Measurements from ENCODE around the gene EXOC1L.

Gene EXOC1L

DNA sequence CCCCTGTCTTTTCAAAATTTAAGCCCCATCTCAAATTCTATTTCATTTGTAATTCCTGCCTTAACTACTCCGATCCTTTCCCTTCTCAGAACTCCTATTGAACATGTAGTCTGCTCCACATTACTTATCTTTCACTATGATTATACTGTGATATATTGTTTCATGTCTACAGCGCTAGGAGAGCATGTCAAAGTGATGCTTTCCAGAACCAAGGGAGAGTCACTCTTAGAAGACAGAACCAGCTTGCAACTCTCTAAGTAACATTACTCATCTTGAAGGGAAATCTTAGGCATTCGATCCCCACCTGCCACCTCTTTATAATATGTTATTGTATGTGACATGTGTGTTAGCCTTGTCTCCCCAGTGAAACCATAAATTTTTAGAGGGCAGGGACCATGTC, 10.5 kb downstream of the EXOC1L start:
- Histone ChIP-seq H3K79me2 (ENCODE audit: low read length) (no peaks in the 10 kb centered on the region), H2AFZ (ENCODE audit: low read depth, low read length) (no peak overlapping the region), H3K36me3 (replicated peaks; ENCODE audit: low read depth, low read length) (no peaks in the 10 kb centered on the region), H3K4me3 (ENCODE audit: low read length) (no peak overlapping the region), H3K27ac (ENCODE audit: low read length) (no peak overlapping the region), H3K4me2 (ENCODE audit: low read length) (no peak overlapping the region), H3K4me1 (ENCODE audit: low read length) (no peaks in the 10 kb centered on the region), H3K9me3 (ENCODE audit: insufficient read depth, low read length) (no peaks in the 10 kb centered on the region), H3K9ac (ENCODE audit: low read length) (no peak overlapping the region), H3K27me3 (ENCODE audit: low read depth, low read length) (peaks cover 4% of the 10 kb centered on the region; the same call in 1 of the 2 replicates), H4K20me1 (ENCODE audit: insufficient read depth, low read length) (no peaks in the 10 kb centered on the region)
- TF ChIP-seq, protein P1, sequence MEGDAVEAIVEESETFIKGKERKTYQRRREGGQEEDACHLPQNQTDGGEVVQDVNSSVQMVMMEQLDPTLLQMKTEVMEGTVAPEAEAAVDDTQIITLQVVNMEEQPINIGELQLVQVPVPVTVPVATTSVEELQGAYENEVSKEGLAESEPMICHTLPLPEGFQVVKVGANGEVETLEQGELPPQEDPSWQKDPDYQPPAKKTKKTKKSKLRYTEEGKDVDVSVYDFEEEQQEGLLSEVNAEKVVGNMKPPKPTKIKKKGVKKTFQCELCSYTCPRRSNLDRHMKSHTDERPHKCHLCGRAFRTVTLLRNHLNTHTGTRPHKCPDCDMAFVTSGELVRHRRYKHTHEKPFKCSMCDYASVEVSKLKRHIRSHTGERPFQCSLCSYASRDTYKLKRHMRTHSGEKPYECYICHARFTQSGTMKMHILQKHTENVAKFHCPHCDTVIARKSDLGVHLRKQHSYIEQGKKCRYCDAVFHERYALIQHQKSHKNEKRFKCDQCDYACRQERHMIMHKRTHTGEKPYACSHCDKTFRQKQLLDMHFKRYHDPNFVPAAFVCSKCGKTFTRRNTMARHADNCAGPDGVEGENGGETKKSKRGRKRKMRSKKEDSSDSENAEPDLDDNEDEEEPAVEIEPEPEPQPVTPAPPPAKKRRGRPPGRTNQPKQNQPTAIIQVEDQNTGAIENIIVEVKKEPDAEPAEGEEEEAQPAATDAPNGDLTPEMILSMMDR (IDR thresholded peaks at IDR 0.05; ENCODE audit: low read depth, low read length): no peak
- TF ChIP-seq EZH2phosphoT487 (IDR thresholded peaks at IDR 0.05; ENCODE audit: low read depth): no peak

DNA sequence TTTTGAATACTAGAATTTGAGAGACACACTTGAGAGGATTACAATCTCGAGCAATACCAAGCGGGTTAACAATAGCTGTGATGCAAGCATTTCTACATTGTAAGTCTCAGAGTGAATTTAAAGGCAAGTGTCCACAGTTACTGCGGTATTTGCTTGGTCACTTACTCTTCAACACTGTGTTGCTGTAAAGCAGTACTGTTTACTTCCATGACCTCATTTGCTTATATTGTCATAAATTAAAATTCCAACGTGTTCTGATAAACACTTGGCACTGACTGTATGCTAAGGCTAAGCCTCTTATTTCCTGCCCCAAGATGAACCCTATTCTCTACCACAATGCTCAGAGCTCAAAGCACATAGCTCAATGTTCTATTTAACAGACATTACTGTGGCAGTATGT, 11.1 kb downstream of the EXOC1L start:
- Histone ChIP-seq H4K20me1 (ENCODE audit: insufficient read depth, low read length) (no peaks in the 10 kb centered on the region), H3K9me3 (ENCODE audit: insufficient read depth, low read length) (no peaks in the 10 kb centered on the region), H2AFZ (ENCODE audit: low read depth, low read length) (no peak overlapping the region), H3K36me3 (replicated peaks; ENCODE audit: low read depth, low read length) (no peaks in the 10 kb centered on the region), H3K4me2 (ENCODE audit: low read length) (no peak overlapping the region), H3K4me1 (ENCODE audit: low read length) (no peaks in the 10 kb centered on the region), H3K27ac (ENCODE audit: low read length) (no peak overlapping the region), H3K9ac (ENCODE audit: low read length) (no peak overlapping the region), H3K4me3 (ENCODE audit: low read length) (no peak overlapping the region), H3K79me2 (ENCODE audit: low read length) (no peaks in the 10 kb centered on the region), H3K27me3 (ENCODE audit: low read depth, low read length) (peaks cover 4% of the 10 kb centered on the region; the same call in 1 of the 2 replicates)
- TF ChIP-seq EZH2phosphoT487 (IDR thresholded peaks at IDR 0.05; ENCODE audit: low read depth): no peak
- TF ChIP-seq, protein P1 (IDR thresholded peaks at IDR 0.05; ENCODE audit: low read depth, low read length): no peak

DNA sequence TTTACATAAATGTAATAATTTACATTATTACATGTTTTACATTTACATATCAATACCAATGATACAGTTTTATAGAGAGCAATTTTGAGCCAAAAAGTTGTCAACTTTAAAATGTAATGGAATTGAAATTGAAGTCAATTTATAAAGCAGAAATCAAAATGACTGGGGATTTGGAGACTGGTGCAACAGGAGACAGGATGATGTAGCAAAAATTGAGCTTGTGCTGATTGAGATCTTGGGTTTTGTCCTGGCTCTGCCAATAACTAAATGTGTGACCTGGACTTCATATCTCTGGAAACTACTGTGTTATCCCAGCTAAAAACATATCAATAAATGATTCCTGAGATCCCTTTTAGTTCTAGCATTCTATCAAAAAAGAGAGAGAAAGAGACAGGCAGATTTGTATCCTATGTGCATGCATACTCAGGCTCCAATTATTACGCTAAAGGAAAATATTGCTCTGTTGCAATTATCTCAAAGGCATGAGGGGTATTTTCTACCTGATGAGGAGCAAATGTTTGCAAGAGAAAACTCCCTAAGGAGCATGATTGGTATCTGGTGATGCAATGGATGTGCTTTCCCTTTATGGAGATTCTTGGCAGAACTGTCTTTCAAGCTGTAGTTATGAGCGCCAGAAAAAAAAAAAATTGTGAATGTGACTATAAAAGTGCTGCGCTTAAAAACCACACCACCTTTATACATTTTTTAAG, 14.7 kb downstream of the EXOC1L start:
- Histone ChIP-seq H3K4me1 (ENCODE audit: low read length) (no peaks in the 10 kb centered on the region), H3K79me2 (ENCODE audit: low read length) (no peaks in the 10 kb centered on the region), H3K4me2 (ENCODE audit: low read length) (no peak overlapping the region), H4K20me1 (ENCODE audit: insufficient read depth, low read length) (no peaks in the 10 kb centered on the region), H3K9me3 (ENCODE audit: insufficient read depth, low read length) (no peaks in the 10 kb centered on the region), H3K27ac (ENCODE audit: low read length) (no peak overlapping the region), H3K36me3 (replicated peaks; ENCODE audit: low read depth, low read length) (no peaks in the 10 kb centered on the region), H2AFZ (ENCODE audit: low read depth, low read length) (no peak overlapping the region), H3K9ac (ENCODE audit: low read length) (no peak overlapping the region), H3K27me3 (ENCODE audit: low read depth, low read length) (peaks cover 4% of the 10 kb centered on the region; the same call in 1 of the 2 replicates), H3K4me3 (ENCODE audit: low read length) (no peak overlapping the region)
- TF ChIP-seq EZH2phosphoT487 (IDR thresholded peaks at IDR 0.05; ENCODE audit: low read depth): no peak
- TF ChIP-seq, protein P1 (IDR thresholded peaks at IDR 0.05; ENCODE audit: low read depth, low read length): no peak

DNA sequence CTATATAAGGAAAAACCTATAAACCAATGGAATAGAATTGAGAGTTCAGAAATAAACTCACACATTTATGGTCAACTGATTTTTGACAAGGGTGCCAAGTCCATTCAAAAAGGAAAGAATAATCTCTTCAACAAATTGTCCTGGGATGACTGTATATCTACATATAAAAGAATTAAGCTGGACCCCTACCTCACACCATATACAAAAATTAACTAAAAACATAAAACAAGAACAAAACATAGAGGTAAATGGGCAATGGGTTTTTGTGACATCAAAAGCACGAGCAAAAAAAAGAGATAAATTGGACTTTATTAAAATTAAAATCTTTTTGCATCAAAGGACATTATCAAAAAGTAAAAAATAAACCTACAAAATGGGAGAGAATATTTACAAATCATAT, 18.3 kb downstream of the EXOC1L start:
- H3K4me3 ChIP-seq (ENCODE audit: low read length): no peak overlapping the region
- H3K79me2 ChIP-seq (ENCODE audit: low read length): no peaks in the 10 kb centered on the region
- no peak overlapping the region for H3K27ac ChIP-seq (ENCODE audit: low read length)
- no peaks in the 10 kb centered on the region for H3K9me3 ChIP-seq (ENCODE audit: insufficient read depth, low read length)
- no peak overlapping the region for H3K9ac ChIP-seq (ENCODE audit: low read length)
- H3K4me1 ChIP-seq (ENCODE audit: low read length): no peaks in the 10 kb centered on the region
- no peak overlapping the region for H2AFZ ChIP-seq (ENCODE audit: low read depth, low read length)
- H3K27me3 ChIP-seq (ENCODE audit: low read depth, low read length): no peaks in the 10 kb centered on the region
- no peak overlapping the region for H3K4me2 ChIP-seq (ENCODE audit: low read length)
- no peaks in the 10 kb centered on the region for H4K20me1 ChIP-seq (ENCODE audit: insufficient read depth, low read length)
- TF ChIP-seq, protein P1 (IDR thresholded peaks at IDR 0.05; ENCODE audit: low read depth, low read length): no peak
- no peak for TF ChIP-seq EZH2phosphoT487 (IDR thresholded peaks at IDR 0.05; ENCODE audit: low read depth)
- no peaks in the 10 kb centered on the region for H3K36me3 ChIP-seq (replicated peaks; ENCODE audit: low read depth, low read length)

Data from OCI-LY3 (cell line).